ENCODE results near the gene TSHZ2. TPM values are rescaled to one million over a fixed set of nuclear protein-coding genes. Genes with fewer than 3 reads are reported as not detected.

Gene TSHZ2
- total RNA-seq, 4 donors from 2014 or later, result 10.3 to 15.0 (median 12.9) TPM

DNA sequence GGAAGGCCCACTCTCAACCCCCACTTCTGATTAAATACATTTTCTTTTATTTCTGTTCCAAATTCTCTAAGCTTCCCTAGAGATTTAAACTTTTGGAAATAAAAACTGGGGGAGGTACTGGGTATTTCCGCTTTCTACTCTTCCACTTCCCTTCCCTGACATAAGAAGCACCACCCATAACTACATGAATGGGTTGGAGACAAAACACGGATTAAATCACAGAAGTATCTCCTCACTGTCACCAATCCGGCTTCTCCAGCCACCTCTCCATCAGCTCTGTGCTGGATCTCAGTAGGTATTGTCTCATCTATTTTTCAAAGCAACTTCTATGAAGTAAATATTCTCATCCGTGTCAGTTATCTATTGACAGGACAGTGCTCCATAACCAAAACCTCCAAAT lies 150.7 kb downstream of the TSHZ2 start:
- Histone ChIP-seq H3K27ac (replicated peaks in 1 of 4) (no peak overlapping the region), H3K4me1 (no peaks in the 10 kb centered on the region), H3K9me3 (no peaks in the 10 kb centered on the region), H3K4me3 (no peak overlapping the region), H3K36me3 (no peaks in the 10 kb centered on the region), H3K27me3 (no peaks in the 10 kb centered on the region)
- TF ChIP-seq POLR2AphosphoS5 (IDR thresholded peaks at IDR 0.05), result no peak
- no peak for TF ChIP-seq POLR2A (IDR thresholded peaks at IDR 0.05; ENCODE audit: low read depth)
- TF ChIP-seq, protein P1, sequence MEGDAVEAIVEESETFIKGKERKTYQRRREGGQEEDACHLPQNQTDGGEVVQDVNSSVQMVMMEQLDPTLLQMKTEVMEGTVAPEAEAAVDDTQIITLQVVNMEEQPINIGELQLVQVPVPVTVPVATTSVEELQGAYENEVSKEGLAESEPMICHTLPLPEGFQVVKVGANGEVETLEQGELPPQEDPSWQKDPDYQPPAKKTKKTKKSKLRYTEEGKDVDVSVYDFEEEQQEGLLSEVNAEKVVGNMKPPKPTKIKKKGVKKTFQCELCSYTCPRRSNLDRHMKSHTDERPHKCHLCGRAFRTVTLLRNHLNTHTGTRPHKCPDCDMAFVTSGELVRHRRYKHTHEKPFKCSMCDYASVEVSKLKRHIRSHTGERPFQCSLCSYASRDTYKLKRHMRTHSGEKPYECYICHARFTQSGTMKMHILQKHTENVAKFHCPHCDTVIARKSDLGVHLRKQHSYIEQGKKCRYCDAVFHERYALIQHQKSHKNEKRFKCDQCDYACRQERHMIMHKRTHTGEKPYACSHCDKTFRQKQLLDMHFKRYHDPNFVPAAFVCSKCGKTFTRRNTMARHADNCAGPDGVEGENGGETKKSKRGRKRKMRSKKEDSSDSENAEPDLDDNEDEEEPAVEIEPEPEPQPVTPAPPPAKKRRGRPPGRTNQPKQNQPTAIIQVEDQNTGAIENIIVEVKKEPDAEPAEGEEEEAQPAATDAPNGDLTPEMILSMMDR (IDR thresholded peaks at IDR 0.05), result no peak
- no peak for TF ChIP-seq EP300 (IDR thresholded peaks at IDR 0.05)
- intact Hi-C loops (cut with DNase I), result no loop called here
- DNase-seq (ENCODE audit: extremely low spot score), result no peak
- 74% methylated on average over 4 of the region's 4 CpGs for WGBS

DNA sequence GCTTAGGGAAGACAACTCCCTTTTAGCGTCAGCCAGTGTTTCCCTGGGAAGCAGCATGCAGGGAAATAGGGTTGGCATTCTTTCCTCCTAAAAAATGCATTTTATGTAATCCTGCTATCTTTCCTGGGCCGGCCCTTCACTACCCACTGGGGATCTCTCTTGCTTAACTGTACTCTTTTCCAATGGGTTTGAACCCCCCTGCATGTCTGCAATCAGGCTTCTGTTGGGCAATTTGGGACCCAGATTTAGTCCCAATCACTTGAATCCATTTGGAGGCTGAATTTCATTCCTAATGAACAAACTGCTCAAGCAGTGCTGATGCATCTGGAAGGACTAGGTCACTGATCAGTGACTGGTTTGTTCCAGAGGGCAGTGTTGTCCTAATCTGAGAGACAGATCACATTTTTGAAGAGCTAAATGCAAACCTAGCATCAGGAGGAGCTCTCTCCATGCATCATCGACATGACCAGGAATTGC lies 152.0 kb downstream of the TSHZ2 start:
- H3K27ac ChIP-seq (replicated peaks in 1 of 4), result no peak overlapping the region

DNA sequence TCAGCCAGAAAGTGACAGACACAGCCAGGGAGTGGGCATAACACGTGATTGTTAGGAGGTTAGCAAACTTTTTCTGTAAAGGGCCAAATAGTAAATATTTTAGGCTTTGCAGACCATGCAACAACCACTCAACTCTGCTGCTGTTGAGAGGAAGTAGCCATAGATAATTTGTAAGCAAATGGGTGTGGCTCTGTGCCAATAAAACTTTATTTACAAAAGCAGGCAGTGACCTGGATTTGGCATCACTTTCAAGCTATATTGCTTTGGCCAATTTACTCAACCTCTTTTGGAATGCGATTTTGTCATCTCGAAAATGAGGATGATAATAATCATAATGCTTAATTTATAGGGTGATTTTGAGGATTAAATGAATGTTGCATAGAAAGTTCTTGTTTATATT lies 152.6 kb downstream of the TSHZ2 start:
- H3K4me3 ChIP-seq, result no peak overlapping the region
- H3K27ac ChIP-seq (replicated peaks in 1 of 4), result no peak overlapping the region
- H3K36me3 ChIP-seq, result no peaks in the 10 kb centered on the region
- intact Hi-C loops (cut with DNase I), result no loop called here
- H3K4me1 ChIP-seq, result no peaks in the 10 kb centered on the region
- WGBS, result 93% methylated on average over 3 of the region's 3 CpGs
- H3K9me3 ChIP-seq, result no peaks in the 10 kb centered on the region
- DNase-seq (ENCODE audit: extremely low spot score), result no peak
- TF ChIP-seq, protein P1 (IDR thresholded peaks at IDR 0.05), result no peak
- TF ChIP-seq POLR2AphosphoS5 (IDR thresholded peaks at IDR 0.05) (no peak), EP300 (IDR thresholded peaks at IDR 0.05) (no peak), POLR2A (IDR thresholded peaks at IDR 0.05; ENCODE audit: low read depth) (no peak)
- no peaks in the 10 kb centered on the region for H3K27me3 ChIP-seq

More for the DNA sequence above, 152.0 kb downstream of the TSHZ2 start:
- Histone ChIP-seq H3K27me3 (no peaks in the 10 kb centered on the region), H3K4me3 (no peak overlapping the region), H3K9me3 (no peaks in the 10 kb centered on the region), H3K4me1 (no peaks in the 10 kb centered on the region), H3K36me3 (no peaks in the 10 kb centered on the region)
- no peak for DNase-seq (ENCODE audit: extremely low spot score)
- WGBS, result 80% methylated on average over 3 of the region's 3 CpGs
- intact Hi-C loops (cut with DNase I), result no loop called here
- TF ChIP-seq POLR2A (IDR thresholded peaks at IDR 0.05; ENCODE audit: low read depth), result no peak
- TF ChIP-seq, protein P1 (IDR thresholded peaks at IDR 0.05), result no peak
- peak; percentile 29 to 58 for TF ChIP-seq POLR2AphosphoS5 (IDR thresholded peaks at IDR 0.05)
- TF ChIP-seq EP300 (IDR thresholded peaks at IDR 0.05), result no peak

DNA sequence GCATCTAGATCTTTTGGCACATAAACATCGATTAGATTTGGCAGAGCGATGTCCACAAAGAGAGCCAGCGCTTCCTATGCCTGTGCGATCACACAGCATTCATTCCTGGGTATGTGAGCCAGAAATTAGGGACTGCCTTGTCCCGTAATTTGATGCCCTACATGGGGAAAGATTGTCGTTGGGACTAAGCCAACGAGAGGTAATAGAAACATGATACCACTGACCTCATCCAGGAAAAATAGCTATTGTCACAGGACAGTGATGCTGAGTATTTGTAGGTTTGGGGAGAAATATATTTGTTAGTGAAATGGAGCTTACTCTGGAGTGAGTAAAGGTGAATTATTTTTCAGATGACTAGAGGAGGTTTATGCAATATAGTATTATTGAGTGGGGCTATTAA lies 154.0 kb downstream of the TSHZ2 start:
- no peak overlapping the region for H3K27ac ChIP-seq (replicated peaks in 1 of 4)
- H3K36me3 ChIP-seq, result no peaks in the 10 kb centered on the region
- intact Hi-C loops (cut with DNase I), result no loop called here
- DNase-seq (ENCODE audit: extremely low spot score), result no peak
- no peaks in the 10 kb centered on the region for H3K4me1 ChIP-seq
- no peak overlapping the region for H3K4me3 ChIP-seq
- 71% methylated on average over 7 of the region's 7 CpGs for WGBS
- no peaks in the 10 kb centered on the region for H3K27me3 ChIP-seq
- TF ChIP-seq, protein P1 (IDR thresholded peaks at IDR 0.05), result no peak
- TF ChIP-seq POLR2AphosphoS5 (IDR thresholded peaks at IDR 0.05), result no peak
- TF ChIP-seq EP300 (IDR thresholded peaks at IDR 0.05), result no peak
- no peak for TF ChIP-seq POLR2A (IDR thresholded peaks at IDR 0.05; ENCODE audit: low read depth)
- H3K9me3 ChIP-seq, result no peaks in the 10 kb centered on the region

DNA sequence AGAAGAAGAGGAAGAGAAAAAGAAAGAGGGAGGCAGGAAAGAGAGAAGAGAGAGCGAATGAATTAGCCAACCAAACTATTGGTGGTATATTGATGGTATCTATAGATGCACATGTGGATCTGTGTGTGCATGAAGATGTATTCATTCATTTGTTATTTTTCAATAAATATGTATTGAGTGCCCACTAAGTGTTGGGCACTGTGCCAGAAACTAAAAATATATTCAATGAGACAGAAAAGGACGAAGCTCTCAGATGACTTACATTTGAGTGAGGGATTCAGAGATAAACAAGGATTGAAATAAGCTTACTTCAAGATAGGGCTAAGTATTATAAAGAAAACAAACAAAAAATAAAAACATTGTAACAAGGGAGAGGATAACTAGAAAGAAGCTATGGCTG lies 154.9 kb downstream of the TSHZ2 start:
- no peaks in the 10 kb centered on the region for H3K36me3 ChIP-seq
- intact Hi-C loops (cut with DNase I), result no loop called here
- WGBS, result 80% methylated on average over 2 of the region's 2 CpGs
- no peak for DNase-seq (ENCODE audit: extremely low spot score)
- no peak overlapping the region for H3K27ac ChIP-seq (replicated peaks in 1 of 4)
- H3K27me3 ChIP-seq, result no peaks in the 10 kb centered on the region
- H3K4me3 ChIP-seq, result no peak overlapping the region
- TF ChIP-seq POLR2AphosphoS5 (IDR thresholded peaks at IDR 0.05) (no peak), POLR2A (IDR thresholded peaks at IDR 0.05; ENCODE audit: low read depth) (no peak), EP300 (IDR thresholded peaks at IDR 0.05) (no peak)
- TF ChIP-seq, protein P1 (IDR thresholded peaks at IDR 0.05), result no peak
- no peaks in the 10 kb centered on the region for H3K4me1 ChIP-seq
- H3K9me3 ChIP-seq, result no peaks in the 10 kb centered on the region

Measured in esophagus muscularis mucosa (tissue), 4 donors.